NCI-H2029 (cell line): ENCODE data around the gene TRMU.

Source experiments
- DNase-seq: peaks from one replicate; lab custom pipeline; 2025; lab: John Stamatoyannopoulos, UW

The TRMU gene, protein sequence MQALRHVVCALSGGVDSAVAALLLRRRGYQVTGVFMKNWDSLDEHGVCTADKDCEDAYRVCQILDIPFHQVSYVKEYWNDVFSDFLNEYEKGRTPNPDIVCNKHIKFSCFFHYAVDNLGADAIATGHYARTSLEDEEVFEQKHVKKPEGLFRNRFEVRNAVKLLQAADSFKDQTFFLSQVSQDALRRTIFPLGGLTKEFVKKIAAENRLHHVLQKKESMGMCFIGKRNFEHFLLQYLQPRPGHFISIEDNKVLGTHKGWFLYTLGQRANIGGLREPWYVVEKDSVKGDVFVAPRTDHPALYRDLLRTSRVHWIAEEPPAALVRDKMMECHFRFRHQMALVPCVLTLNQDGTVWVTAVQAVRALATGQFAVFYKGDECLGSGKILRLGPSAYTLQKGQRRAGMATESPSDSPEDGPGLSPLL

DNA sequence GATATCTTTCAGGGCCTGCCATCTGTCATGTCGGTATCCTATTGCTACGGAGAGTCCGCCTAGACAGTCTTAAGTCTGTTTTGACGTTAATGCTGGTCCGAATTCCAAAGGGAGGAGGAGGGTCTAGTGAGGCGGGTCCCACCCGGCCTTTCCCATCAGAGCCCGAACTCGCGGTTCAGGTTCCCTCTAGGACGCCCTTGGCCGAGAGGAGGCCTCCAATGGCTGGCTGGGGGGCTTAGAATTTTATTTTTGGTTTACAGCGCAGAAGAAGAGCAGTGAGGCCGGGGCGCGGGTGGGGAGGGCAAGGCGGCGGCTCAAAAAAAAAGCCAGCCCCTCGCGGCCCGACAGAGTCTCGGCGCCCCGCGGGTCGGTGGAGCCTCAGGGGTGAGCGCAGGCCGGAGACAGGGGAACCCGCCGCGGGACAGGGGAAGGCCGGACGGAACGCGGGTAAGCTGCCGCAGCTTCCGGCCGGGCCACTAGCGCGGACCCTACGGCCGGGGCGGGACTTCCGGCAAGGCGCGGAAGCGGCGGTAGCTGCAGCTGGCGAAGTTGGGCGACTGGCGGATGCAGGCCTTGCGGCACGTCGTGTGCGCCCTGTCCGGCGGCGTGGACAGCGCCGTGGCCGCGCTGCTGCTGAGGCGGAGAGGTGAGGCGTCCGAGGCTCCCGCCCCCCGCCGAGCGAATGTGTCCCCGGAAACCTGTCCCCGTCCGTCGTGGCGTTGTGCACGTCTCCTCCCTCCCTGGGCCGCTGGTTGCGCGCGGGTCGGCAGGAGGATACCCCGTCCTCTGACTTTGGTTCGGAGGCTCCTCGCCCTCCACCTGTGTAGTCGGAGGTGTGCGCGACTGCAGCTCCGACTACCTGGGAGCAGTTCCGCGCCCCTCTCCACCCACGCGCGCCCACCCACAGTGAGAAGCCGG is at the start of gene TRMU:
TSS of gene TRMU (plus strand) at position 514 of the 918 bp plus-strand sequence. CDS start at position 565, 51 bp downstream.
- DNase-seq = peak; percentile 55

DNA sequence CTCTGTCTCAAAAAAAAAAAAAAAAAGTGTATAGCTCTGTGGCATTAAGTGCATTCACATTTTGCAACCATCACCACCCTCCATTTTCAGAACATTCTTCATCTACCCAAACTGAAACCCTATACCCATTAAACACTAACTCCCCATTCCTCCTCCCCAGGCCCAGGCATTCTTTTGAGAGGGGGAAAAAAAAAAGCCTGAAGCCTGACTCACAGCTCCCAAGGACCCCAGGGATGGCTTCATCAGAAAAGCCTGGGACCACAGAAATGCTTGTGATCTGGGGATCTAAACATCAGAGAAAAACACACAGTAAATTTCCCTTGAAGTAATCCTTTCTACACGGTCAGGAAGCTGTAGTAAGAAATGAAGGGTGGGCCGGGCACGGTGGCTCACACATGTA is 49.5 kb upstream of the TRMU start:
- DNase-seq = no peak

DNA sequence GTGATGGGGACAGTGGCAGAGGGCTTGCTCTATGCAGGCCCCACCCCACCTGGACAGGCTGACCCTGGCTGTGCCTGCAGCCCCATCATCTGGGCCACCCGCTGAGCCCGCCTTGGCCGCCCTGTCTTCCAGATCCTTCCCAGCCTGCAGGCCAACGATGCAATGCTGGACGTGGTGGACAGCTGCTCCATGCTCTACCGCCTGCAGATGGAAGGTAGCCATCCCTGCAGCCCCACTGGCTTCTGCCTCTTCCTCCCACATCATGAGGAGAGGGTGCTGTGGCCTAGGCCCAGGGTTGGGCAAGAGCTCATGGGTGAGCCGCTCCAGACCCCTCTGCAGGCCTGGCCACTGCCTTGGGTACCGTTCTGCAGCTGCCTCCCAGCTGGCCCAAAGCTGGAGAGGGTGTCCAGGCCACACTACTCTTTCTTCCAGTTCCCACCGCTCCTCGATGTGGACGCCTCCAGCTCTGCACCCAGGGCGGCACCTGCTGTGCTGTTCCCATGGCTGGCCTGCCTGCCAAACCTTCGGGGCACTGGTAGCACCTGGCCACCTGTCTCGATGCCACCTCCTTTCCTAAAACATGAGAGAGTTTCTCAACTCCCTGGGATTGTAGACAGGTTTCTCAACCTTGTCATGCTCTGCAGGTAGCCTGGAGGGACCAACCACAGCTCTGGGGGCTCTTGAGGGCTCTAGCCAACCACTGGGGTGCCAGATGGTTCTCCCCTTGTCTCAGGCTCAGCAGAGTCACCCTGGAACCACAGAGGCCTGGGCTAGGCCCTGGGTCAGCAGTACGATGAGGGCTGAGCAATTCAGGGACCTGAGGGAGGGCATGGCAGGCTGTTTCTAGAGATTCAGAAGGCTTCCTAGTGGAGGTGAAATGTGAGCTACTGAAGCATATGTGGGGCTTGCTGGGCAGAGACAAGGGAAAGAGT is 48.3 kb upstream of the TRMU start:
- DNase-seq = no peak

DNA sequence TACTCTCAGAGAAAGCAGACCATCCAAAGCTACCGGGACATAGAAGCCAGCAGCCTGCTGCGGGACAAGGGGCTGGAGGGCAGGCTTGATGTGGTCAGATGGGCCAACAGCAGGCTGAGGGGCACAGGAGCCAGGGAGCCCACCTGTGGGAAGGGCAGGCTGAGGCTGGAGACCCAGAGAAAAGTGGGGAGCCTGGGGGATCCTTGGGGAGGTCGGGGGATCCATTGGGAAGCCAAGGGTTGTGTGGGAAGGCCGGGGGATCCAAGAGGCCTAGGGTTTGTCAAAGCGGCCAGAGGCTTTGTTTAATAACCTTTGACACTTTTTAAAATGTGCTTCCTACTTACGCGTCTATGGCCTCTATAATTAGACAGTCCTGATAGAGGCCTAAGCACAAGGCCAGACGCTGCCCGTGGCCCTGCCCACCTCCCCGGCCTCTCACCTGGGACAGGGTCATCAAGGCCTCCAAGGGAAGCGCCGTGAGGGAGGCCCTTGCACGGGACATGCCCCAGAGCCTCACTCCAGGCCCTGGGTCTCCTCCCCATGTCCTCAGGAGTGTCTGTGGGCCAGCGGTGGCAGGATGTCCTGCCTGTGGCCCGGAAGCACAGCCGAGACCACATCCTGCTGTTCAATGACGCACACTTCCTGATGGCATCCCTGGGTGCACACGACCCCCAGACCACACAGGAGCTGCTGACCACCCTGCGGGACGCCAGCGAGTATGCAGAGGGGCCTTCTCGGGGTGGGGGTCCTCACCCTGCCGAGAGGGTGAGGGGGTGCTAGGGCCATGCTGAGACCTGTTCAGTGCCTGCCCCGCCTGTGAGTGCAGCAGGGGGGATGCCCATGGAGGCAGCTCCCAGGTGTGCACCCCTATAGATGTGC is 47.4 kb upstream of the TRMU start:
- no peak for DNase-seq

DNA sequence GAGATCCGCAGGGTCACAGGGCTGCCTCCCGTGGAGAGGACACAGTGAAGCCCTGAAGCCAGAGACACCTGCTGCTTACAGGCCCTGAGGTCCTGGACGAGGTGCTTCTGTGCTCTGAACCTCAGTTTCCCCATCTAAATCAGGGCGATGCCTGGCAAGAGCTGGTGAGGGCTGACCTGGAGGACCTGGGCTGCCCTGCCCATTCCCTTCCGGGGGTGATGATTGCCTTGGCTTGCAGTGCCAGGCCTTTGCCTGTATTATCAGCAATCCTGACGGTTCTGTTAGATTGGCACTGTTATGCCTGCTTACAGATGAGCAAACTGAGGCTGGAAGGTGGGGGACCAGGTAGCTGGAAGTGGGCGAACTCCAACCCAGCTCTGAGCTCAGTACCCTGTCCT is 46.7 kb upstream of the TRMU start:
- no peak for DNase-seq

DNA sequence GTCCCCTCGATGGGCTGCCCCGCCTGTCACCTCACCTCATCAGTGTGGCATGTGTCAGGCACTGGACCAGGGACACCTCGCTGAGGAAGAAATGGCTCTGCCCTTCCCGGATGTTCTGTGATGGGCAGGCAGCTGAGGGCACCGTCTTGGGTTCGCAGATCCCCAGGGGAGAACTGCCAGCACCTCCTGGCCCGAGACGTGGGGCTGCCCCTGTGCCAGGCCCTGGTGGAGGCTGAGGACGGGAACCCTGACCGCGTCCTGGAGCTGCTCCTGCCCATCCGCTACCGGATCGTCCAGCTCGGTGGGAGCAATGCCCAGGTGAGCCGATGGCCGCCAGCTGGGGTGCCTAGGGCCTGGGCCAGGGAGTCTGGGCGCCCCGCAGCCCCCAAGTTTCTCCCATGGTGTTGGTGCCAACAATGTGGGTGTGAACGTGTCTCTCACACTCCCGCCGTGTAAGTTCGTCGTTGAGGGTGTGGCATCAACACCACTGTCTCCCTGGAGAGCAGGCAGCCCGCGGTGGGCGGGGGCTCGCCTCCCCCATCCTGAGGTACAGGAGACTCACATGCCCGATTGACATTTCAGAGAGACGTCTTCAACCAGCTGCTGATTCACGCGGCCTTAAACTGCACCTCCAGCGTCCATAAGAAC is 46.1 kb upstream of the TRMU start:
- DNase-seq = no peak

DNA sequence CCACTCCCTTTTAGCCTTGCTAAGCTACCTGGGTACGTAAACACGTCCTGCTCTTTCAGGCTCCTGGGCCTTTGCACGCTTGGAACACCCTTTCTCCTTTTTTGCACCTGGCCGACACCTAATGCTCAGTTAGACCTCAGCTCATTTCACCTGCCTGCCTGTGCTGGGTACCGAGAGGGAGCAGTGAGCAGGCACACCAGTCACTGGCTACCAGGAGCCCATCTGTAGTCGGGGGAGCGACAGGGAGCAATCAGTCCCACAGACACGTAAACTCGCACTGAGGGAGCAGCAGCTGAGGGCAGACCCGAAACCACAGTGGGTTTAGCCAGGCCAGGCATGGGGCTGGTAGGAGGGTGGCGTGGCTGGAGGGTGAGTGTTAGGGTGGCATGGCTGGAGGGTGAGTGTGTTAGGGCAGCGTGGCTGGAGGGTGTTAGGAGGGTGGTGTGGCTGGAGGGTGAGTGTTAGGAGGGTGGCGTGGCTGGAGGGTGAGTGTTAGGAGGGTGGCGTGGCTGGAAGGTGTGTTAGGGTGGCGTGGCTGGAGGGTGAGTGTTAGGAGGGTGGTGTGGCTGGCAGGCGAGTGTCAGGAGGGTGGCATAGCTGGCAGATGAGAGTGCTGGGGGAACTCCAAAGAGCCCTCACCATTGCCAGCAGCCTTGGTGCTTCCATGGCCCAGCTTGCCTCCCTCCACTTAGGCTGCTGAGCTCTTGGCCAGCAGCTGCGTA is 45.2 kb upstream of the TRMU start:
- no peak for DNase-seq

DNA sequence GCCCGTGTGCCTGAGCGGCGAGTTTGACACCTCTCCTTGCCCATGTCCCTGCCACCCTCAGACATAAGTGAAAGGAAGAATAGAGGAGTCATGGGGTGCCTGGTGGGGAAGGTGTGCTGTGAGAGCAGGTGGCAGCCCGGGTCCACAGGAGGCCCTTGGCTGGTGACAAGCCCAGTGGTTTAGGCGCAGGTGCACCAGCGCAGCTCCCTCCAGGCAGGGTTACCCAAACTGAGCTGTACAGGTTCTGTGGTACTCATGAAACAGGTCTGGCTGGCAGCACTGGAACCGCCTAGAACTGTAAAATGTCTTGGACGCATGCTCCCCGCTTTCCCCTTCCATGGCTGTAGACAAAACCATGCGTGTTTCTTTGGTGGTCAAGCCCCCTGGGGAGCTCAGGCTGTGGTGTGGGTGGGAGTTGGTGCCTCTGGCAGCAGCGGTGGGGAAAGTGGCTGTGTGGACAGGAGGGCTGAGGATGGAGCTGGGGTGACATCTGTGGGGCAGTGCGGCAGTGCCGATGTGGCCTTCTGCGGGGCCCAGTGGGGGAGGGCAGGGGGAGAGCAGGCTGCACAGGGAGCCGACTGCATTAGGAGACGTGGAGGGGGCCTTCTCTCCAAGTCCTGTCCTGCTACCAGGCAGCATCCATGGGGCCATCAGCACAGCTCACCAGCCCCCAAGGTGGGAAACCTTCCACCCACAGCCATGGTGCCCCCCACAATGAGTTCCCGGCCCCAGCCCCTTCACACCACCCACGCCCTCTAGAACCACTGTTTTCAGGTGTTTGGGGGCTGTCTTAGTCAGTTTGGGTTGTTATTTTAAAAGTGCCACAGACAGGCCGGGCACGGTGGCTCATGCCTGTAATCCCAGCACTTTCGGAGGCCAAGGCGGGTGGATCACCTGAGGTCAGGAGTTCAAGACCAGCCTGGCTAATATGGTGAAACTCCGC is 44.4 kb upstream of the TRMU start:
- DNase-seq = no peak

DNA sequence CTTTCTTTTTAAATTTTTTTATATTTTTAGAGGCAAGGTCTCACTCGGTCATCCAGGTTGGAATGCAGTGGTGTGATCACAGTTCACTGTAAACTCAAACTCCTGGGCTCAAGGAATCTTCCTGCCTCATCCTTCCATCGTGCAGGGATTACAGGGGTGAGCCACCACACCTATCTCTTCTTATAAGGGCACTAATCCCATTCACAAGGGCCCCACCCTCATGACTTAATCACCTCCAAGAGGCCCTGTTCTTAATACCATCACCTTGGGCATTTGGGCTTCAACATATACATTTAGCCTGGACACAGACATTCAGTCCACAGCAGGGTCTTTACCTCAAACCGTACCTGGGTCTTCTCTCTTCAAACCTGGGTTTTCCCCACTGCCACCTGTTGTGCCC is 43.3 kb upstream of the TRMU start:
- DNase-seq = no peak

DNA sequence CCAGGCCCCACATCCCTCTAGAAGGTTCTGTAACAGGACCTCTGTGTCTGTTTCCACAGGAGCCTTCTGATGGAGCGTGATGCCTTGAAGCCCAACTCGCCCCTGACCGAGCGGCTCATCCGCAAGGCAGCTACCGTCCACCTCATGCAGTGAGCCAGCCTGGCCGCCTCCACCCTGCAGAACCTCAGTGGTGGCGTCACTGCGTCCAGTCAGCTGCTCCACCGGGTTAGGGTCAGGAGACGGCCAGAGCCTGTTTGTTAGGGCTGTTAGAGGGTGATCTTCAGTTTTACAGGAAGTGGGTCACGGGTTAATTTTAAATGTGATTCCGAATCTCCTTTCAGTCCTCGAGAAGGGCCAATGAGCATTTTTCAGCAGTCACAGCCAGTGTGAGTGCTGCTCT is 42.8 kb upstream of the TRMU start:
- DNase-seq = no peak

DNA sequence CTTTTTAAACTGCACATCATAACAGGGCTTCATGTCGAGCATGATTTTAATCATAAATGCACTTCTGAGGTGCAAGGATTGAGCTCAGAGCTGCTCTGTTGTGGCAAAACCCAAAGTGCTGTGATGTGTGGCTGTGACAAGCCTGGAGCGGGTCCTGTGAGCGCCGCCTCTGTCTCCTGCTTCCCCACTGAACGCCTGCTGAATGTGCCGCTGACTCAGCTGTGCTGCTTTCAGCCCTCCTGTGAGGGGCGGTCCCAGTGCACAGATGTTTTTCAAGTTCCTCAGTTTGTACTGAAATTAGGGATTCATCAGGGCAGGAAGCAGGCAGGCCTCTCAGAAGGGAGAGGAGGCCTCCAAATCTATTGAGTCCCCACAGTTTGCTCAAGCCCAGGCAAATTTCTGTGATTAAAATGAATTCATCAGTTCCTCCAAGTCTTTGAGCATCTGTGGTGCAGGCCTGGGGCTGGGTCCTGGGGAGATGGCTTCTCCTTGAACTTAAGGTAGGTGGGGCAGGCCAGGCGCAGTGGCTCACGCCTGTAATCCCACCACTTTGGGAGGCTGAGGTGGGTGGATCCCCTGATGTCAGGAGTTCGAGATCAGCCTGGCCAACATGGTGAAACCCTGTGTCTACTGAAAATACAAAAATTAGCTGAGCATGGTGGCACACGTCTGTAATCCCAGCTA is 41.8 kb upstream of the TRMU start:
- no peak for DNase-seq

DNA sequence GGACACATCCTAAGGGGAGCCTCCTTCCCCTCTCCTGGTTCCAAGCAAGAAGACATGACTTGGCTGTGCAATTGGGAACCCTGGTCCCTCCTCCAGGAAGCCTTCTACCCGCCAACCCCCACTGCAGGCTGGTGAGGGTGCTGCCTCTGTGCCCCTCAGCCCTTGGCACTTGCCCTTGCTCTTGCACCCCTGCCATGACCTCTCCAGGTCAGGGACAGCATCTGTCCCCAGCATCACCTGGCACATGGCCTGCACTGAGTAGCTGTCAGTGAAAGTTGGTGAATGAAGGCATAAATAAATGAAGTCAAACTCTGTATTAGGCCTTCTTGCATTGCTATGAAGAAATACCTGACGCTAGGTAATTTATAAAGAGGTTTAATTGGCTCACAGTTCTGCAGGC is 40.7 kb upstream of the TRMU start:
- no peak for DNase-seq

DNA sequence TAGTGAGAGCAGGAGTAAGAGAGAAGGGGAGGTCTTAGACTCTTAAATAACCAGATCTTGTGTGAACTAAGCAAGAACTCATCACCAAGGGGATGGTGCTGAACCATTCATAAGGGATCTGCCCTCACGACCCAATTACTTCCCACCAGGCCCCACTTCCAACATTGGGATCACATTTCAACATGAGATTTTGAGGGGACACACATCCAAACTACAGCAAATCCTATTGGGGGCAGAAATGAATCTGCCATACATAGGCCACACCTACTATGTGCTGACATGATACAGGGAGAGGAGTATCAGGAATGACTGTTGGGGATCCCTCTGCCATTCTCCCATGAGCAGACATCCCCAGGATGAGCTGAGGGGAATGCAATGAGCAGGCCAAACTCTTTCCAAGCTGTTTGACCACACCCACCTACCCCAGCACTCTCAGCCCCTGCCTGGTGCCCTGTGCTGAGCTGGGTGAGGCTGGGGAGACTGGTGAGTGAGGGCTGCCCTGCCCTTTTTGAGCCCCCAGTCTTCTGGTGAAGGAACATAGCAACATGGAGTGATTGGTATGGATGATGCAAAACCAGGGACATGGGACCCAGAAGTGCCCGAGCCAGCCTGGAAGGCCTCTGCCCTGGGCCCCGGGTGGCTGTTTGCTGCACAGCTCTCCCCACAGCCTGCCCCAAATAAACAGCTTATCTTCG is 40.1 kb upstream of the TRMU start:
- no peak for DNase-seq

DNA sequence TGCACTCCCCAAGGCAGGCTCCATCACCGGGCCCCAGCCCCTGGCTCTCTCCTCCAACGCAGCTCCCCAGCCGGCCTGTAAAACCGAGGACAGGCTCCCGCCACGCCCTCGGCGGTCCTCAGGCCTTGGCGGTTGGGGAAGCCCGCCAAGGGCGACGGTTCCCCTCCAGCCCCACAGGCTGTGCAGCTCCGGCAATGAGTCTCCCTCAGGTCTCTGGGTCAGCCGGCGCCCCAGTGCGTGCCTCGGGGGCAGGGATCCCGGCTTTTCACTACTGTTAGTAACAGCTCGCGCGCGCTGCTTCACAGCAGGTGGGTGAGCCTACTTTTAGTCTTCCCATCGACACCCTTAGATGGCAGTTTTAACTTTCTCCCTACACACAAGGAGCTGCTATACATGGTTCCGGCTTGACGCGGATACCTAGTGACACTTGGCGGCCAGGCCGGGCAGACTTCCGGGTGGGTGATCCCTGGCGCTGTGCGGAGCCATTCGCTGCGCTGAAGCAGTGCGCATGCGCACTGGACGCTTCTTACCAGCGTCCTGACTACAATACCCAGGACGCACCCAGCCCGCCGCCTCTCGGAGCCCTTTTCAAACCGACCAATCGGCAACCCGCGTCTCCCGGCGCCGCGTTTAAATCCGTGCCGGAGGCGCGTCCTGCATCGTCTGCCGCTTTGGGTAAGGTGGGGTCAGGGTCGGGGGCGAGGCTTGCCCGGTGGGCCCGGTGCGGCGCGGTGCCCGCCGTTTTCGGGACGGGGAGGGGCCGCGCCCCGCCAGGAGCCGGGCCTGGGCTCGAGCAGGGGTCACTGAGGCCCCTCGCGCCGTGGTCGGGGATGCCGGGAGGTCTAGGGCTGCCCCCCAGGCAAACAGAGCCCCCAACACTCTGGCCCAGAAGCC is 39.0 kb upstream of the TRMU start, which contains the start of gene GTSE1:
TSS of gene GTSE1 (plus strand) at position 614 of the 894 bp plus-strand sequence. CDS start 531 bp downstream, outside the sequence.
- DNase-seq = peak; percentile 93

DNA sequence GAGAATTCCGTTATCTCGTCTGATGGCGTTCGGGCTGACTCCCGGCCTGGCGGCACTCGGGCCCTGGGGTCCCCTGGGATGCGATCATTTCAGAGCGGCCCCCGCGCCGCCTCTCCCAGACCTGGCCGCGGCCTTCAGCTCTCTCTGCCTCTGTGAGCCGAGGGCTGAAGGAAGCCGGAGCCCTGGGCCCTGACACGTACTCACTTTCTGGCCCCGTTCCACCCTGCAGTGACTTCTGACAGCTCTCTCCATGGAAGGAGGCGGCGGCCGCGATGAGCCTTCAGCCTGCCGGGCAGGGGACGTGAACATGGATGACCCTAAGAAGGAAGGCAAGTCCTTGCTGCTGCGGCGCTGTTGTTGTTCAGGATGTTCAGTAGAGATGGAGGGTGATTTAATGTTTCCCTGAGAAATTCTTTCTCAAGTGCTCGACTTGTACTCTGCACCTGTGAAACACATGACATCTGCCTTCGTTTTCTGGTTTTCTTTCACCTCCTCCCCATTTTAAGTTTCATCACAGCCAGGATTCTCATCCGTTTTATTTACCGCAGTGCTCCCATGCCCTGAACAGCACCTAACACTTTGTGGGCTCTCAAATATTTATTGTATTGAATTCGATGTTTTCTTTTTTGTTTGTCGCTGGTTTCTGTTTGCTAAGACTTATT is 38.2 kb upstream of the TRMU start:
- DNase-seq = no peak

DNA sequence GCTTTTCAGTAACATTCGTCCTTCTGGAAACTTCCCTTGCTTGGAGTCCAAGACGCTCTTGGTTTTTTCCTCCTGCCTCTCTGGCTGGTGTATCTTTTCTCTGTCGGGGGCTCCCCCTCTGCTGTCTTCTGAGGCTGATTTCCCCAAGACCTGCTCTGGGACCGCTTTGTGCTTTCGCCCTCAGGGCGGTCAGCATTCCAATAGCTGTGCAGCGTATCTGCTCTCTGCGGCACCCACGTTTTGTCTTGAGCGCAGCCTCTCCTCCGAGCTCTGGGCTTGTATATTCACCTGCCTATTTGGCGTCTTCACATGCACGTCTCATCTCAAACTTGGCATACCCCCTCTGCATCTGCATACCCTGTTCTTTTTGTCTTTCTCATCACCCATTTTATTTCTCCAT is 36.4 kb upstream of the TRMU start:
- no peak for DNase-seq
